SK-N-SH treated with all-trans-retinoic acid at 6 μM for 48 hours (cell line): Measurements from ENCODE around the gene PSMB7.

Experiments
- TCF4 ChIP-seq: fragments of 250-450 bp; sonication (Bioruptor Pico); IDR thresholded peaks from 2 replicates; pipeline ENCODE4 v1.8.0; 2021; ENCODE audit warnings: mild to moderate bottlenecking, moderate library complexity, borderline replicate concordance
- ZFP3 ChIP-seq: fragments of 250-450 bp; sonication (Bioruptor Pico); IDR thresholded peaks from 2 replicates; pipeline ENCODE4 v1.5.0; 2020; ENCODE audit warnings: mild to moderate bottlenecking, moderate library complexity
- ZNF8 ChIP-seq: fragments of 450-650 bp; formaldehyde crosslinking; IDR thresholded peaks from 2 replicates; pipeline ENCODE4 v1.5.0; 2020; ENCODE audit warnings: mild to moderate bottlenecking, moderate library complexity

GRCh38 chr9:124373386-124373785 lies 41.9 kb downstream of the PSMB7 start:
- TF ChIP-seq TCF4 (CRISPR knock-in tag), result no peak
- TF ChIP-seq ZNF8 (CRISPR knock-in tag), result no peak
- TF ChIP-seq ZFP3 (CRISPR knock-in tag), result no peak
